ENCODE measurements around the gene SURF1.

DNA sequence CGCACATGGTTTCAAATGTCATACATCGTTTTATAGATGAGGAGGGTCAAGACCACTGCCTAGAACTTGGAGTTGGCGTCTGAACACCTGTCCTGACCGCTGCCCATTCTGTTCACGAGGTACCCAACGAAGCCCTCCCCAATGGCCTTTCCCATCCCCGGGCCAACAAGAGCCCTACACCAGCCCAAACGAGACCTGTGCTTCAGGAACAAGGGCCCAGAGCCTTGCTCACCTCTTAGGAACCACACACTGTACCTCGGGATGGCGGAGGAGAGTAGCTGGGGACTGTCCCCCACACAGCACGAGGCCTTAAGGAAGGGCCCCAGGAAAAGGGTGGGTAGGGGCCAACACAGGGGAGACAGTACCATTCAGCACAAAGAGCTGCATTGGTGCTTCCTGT, 23.3 kb downstream of the SURF1 start:
- TF ChIP-seq SAFB2 (IDR thresholded peaks at IDR 0.05; ENCODE audit: borderline replicate concordance, low read depth, low read length, severe bottlenecking) = no peak
- TF ChIP-seq HIVEP1 (CRISPR knock-in tag; IDR thresholded peaks at IDR 0.05) = no peak
- TF ChIP-seq CHD4 (IDR thresholded peaks at IDR 0.05; ENCODE audit: insufficient read depth, insufficient replicate concordance, low read depth, low read length, poor library complexity, severe bottlenecking) = no peak
- no peak for TF ChIP-seq MEIS2 (IDR thresholded peaks at IDR 0.05; ENCODE audit: partially characterized antibody)
- no peak for TF ChIP-seq RAD21 (CRISPR knock-in tag; conservative IDR thresholded peaks at IDR 0.05 in 1 of 2, IDR thresholded peaks at IDR 0.05 in 1 of 2)
- TF ChIP-seq U2AF2 (optimal IDR thresholded peaks at IDR 0.05; ENCODE audit: low read depth, low read length) = no peak
- TF ChIP-seq CCAR2 (IDR thresholded peaks at IDR 0.05; ENCODE audit: low read depth, low read length) = no peak
- TF ChIP-seq, protein P1, sequence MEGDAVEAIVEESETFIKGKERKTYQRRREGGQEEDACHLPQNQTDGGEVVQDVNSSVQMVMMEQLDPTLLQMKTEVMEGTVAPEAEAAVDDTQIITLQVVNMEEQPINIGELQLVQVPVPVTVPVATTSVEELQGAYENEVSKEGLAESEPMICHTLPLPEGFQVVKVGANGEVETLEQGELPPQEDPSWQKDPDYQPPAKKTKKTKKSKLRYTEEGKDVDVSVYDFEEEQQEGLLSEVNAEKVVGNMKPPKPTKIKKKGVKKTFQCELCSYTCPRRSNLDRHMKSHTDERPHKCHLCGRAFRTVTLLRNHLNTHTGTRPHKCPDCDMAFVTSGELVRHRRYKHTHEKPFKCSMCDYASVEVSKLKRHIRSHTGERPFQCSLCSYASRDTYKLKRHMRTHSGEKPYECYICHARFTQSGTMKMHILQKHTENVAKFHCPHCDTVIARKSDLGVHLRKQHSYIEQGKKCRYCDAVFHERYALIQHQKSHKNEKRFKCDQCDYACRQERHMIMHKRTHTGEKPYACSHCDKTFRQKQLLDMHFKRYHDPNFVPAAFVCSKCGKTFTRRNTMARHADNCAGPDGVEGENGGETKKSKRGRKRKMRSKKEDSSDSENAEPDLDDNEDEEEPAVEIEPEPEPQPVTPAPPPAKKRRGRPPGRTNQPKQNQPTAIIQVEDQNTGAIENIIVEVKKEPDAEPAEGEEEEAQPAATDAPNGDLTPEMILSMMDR (IDR thresholded peaks at IDR 0.05 in 2 of 3, conservative IDR thresholded peaks at IDR 0.05 in 1 of 3; ENCODE audit: insufficient read depth in 2 of 3, low read depth in 1 of 3, low read length in 3 of 3) = no peak
- TF ChIP-seq POU5F1 (IDR thresholded peaks at IDR 0.05; ENCODE audit: borderline replicate concordance, low read depth, low read length, partially characterized antibody) = no peak
